Mesenchymal stem cell (in vitro differentiated cells and primary cell): Measurements from ENCODE around the gene GPATCH2.

Experiments
- DNase-seq: peaks from one replicate; pipeline ENCODE4 v3.0.0-alpha.2; 2013
- H2AFZ ChIP-seq: one replicate; pipeline ENCODE4 v1.6.1; 2013; ENCODE audit warnings: low read depth, mild to moderate bottlenecking, control low read depth, inconsistent platforms, low read length, moderate library complexity
- H2AK5ac ChIP-seq: 2 replicates; pipeline ENCODE4 v1.6.1; 2013; ENCODE audit warnings: low read length, moderate library complexity, mild to moderate bottlenecking, inconsistent platforms; ENCODE audit not compliant: severe bottlenecking
- H2BK120ac ChIP-seq: one replicate; pipeline ENCODE4 v1.6.1; 2013; ENCODE audit warnings: low read depth, mild to moderate bottlenecking, inconsistent platforms, low read length, moderate library complexity
- H2BK12ac ChIP-seq, 2 experiments: one replicate each; pipeline ENCODE4 v1.6.1; 2013; ENCODE audit warnings: inconsistent platforms in 2 of 2, low read length in 2 of 2, mild to moderate bottlenecking in 2 of 2, moderate library complexity in 2 of 2, control low read depth in 1 of 2
- H2BK15ac ChIP-seq: one replicate; pipeline ENCODE4 v1.6.1; 2013; ENCODE audit warnings: mild to moderate bottlenecking, low read depth, inconsistent platforms; ENCODE audit not compliant: poor library complexity, severe bottlenecking
- H2BK5ac ChIP-seq: 2 replicates; pipeline ENCODE4 v1.6.1; 2013; ENCODE audit warnings: low read depth, mild to moderate bottlenecking, low read length, control low read depth, inconsistent platforms; ENCODE audit not compliant: poor library complexity, severe bottlenecking
- H3K14ac ChIP-seq, 2 experiments: one replicate each; pipeline ENCODE4 v1.6.1; 2013; ENCODE audit warnings: inconsistent platforms in 2 of 2, low read length in 2 of 2, control low read depth in 1 of 2, mild to moderate bottlenecking in 1 of 2, moderate library complexity in 1 of 2
- H3K18ac ChIP-seq, 2 experiments: one replicate each; pipeline ENCODE4 v1.6.1; 2013; ENCODE audit warnings: inconsistent platforms in 2 of 2, low read length in 2 of 2, control low read depth in 1 of 2, low read depth in 1 of 2, mild to moderate bottlenecking in 1 of 2
- H3K23ac ChIP-seq, 2 experiments: one replicate each; pipeline ENCODE4 v1.6.1; 2013; ENCODE audit warnings: inconsistent platforms in 2 of 2, low read length in 2 of 2, mild to moderate bottlenecking in 2 of 2, moderate library complexity in 2 of 2, control low read depth in 1 of 2
- H3K27ac ChIP-seq: 2 replicates; pipeline ENCODE4 v1.5.1; 2013; ENCODE audit warnings: mild to moderate bottlenecking, moderate library complexity, low read length, control low read depth, inconsistent platforms; ENCODE audit not compliant: poor library complexity, severe bottlenecking
- H3K27me3 ChIP-seq, 2 experiments: 2 replicates each; pipeline versions ENCODE4 v1.6.1 to v1.7.0; 2013; ENCODE audit warnings: low read length in 2 of 2, mild to moderate bottlenecking in 2 of 2, moderate library complexity in 2 of 2, control low read depth in 1 of 2, inconsistent platforms in 1 of 2; ENCODE audit not compliant: control insufficient read depth in 1 of 2, insufficient read depth in 1 of 2
- H3K36me3 ChIP-seq, 2 experiments: 2 replicates each; pipeline versions ENCODE4 v1.6.1 to v1.7.0; 2013; ENCODE audit warnings: low read length in 2 of 2, control low read depth in 1 of 2, inconsistent platforms in 1 of 2, low read depth in 1 of 2, mild to moderate bottlenecking in 1 of 2; ENCODE audit not compliant: insufficient read depth in 2 of 2, control insufficient read depth in 1 of 2
- H3K4ac ChIP-seq, 2 experiments: one replicate each; pipeline ENCODE4 v1.6.1; 2013; ENCODE audit warnings: inconsistent platforms in 2 of 2, low read length in 2 of 2, mild to moderate bottlenecking in 2 of 2, moderate library complexity in 2 of 2, control low read depth in 1 of 2, low read depth in 1 of 2
- H3K4me1 ChIP-seq: 2 replicates; pipeline ENCODE4 v1.6.1; 2013; ENCODE audit warnings: low read depth, low read length, control low read depth; ENCODE audit not compliant: control insufficient read depth, insufficient read depth
- H3K4me2 ChIP-seq: 2 replicates; pipeline ENCODE4 v1.6.1; 2013; ENCODE audit warnings: low read length, mild to moderate bottlenecking, inconsistent platforms; ENCODE audit not compliant: poor library complexity, severe bottlenecking
- H3K4me3 ChIP-seq, 2 experiments: 2 replicates each; pipeline versions ENCODE4 v1.5.1 to v1.7.0; 2013; ENCODE audit warnings: low read length in 2 of 2, mild to moderate bottlenecking in 2 of 2, control low read depth in 1 of 2, low read depth in 1 of 2; ENCODE audit not compliant: insufficient read depth in 1 of 2
- H3K79me1 ChIP-seq: replicated peaks from 2 replicates; pipeline ENCODE4 v1.6.1; 2013; ENCODE audit warnings: mild to moderate bottlenecking, control low read depth, low read length, inconsistent platforms; ENCODE audit not compliant: poor library complexity, severe bottlenecking
- H3K9ac ChIP-seq: 2 replicates; pipeline ENCODE4 v1.7.0; 2013; ENCODE audit warnings: mild to moderate bottlenecking, low read length, moderate library complexity
- H3K9me3 ChIP-seq: 2 replicates; pipeline ENCODE4 v1.7.0; 2013; ENCODE audit warnings: mild to moderate bottlenecking, low read length; ENCODE audit not compliant: control insufficient read depth
- H4K8ac ChIP-seq: one replicate; pipeline ENCODE4 v1.6.1; 2013; ENCODE audit warnings: inconsistent platforms, mild to moderate bottlenecking, low read length, moderate library complexity
- H4K91ac ChIP-seq: one replicate; pipeline ENCODE4 v1.6.1; 2013; ENCODE audit warnings: mild to moderate bottlenecking, low read length, inconsistent platforms
- WGBS: methylation state at CpG from one replicate; pipeline ENCODE4 v1.1.7; 2013; ENCODE audit warnings: mixed read lengths; 5-methylcytosine and 5-hydroxymethylcytosine counted together

The GPATCH2 gene

GRCh38 chr1:217647791-217648190 lies 16.9 kb upstream of the GPATCH2 start:
- H2BK5ac ChIP-seq: no peak overlapping the region
- no peak overlapping the region for H4K8ac ChIP-seq
- no peak overlapping the region for H2AK5ac ChIP-seq
- no peak overlapping the region for H3K14ac ChIP-seq
- H2AFZ ChIP-seq: no peak overlapping the region
- H3K4ac ChIP-seq: no peak overlapping the region
- H3K4me2 ChIP-seq: no peak overlapping the region
- no peaks in the 10 kb centered on the region for H3K79me1 ChIP-seq
- H2BK120ac ChIP-seq: no peak overlapping the region
- no peak for DNase-seq
- H3K36me3 ChIP-seq: no peaks in the 10 kb centered on the region
- H2BK12ac ChIP-seq: no peak overlapping the region
- H3K4me1 ChIP-seq: no peaks in the 10 kb centered on the region
- no peak overlapping the region for H3K4me3 ChIP-seq
- no peak overlapping the region for H3K23ac ChIP-seq
- WGBS: 96% methylated on average over 10 of the region's 13 CpGs
- H3K9ac ChIP-seq: no peak overlapping the region
- H3K18ac ChIP-seq: no peak overlapping the region
- no peak overlapping the region for H4K91ac ChIP-seq
- no peaks in the 10 kb centered on the region for H3K9me3 ChIP-seq
- no peaks in the 10 kb centered on the region for H3K27me3 ChIP-seq
- no peak overlapping the region for H2BK15ac ChIP-seq
- H3K27ac ChIP-seq: no peak overlapping the region

GRCh38 chr1:217642455-217642854 lies 11.6 kb upstream of the GPATCH2 start:
- H3K4me3 ChIP-seq: no peak overlapping the region
- no peak overlapping the region for H2BK5ac ChIP-seq
- no peak overlapping the region for H3K4me2 ChIP-seq
- no peaks in the 10 kb centered on the region for H3K9me3 ChIP-seq
- no peak for DNase-seq
- no peak overlapping the region for H3K23ac ChIP-seq
- no peak overlapping the region for H3K9ac ChIP-seq
- H3K36me3 ChIP-seq: no peaks in the 10 kb centered on the region
- no peak overlapping the region for H4K91ac ChIP-seq
- 61% methylated on average over 5 of the region's 6 CpGs for WGBS
- no peaks in the 10 kb centered on the region for H3K79me1 ChIP-seq
- H3K14ac ChIP-seq: no peak overlapping the region
- no peak overlapping the region for H3K27ac ChIP-seq
- no peak overlapping the region for H2AFZ ChIP-seq
- H2BK15ac ChIP-seq: no peak overlapping the region
- no peak overlapping the region for H3K18ac ChIP-seq
- no peaks in the 10 kb centered on the region for H3K4me1 ChIP-seq
- no peaks in the 10 kb centered on the region for H3K27me3 ChIP-seq
- no peak overlapping the region for H2BK120ac ChIP-seq
- no peak overlapping the region for H2BK12ac ChIP-seq
- H4K8ac ChIP-seq: no peak overlapping the region
- H3K4ac ChIP-seq: no peak overlapping the region
- no peak overlapping the region for H2AK5ac ChIP-seq

- no peaks in the 10 kb centered on the region for H3K36me3 ChIP-seq
- no peak overlapping the region for H3K4me2 ChIP-seq
- H3K18ac ChIP-seq: no peak overlapping the region
- no peak overlapping the region for H3K9ac ChIP-seq
- no peak overlapping the region for H3K23ac ChIP-seq
- no peak overlapping the region for H4K91ac ChIP-seq
- H2AK5ac ChIP-seq: no peak overlapping the region
- H3K4me3 ChIP-seq: no peak overlapping the region
- H2AFZ ChIP-seq: no peak overlapping the region
- H3K9me3 ChIP-seq: no peaks in the 10 kb centered on the region
- H2BK15ac ChIP-seq: no peak overlapping the region
- H3K4me1 ChIP-seq: no peaks in the 10 kb centered on the region
- H3K27me3 ChIP-seq: no peaks in the 10 kb centered on the region
- no peak overlapping the region for H2BK5ac ChIP-seq
- H3K79me1 ChIP-seq: peaks cover 5% of the 10 kb centered on the region
- H3K27ac ChIP-seq: no peak overlapping the region
- 78% methylated on average over 2 of the region's 3 CpGs for WGBS
- no peak overlapping the region for H3K14ac ChIP-seq
- no peak overlapping the region for H2BK120ac ChIP-seq
- H2BK12ac ChIP-seq: no peak overlapping the region
- no peak overlapping the region for H3K4ac ChIP-seq
- H4K8ac ChIP-seq: no peak overlapping the region
- no peak for DNase-seq
These were observed 3.5 kb downstream of the GPATCH2 start for GRCh38 chr1:217627431-217627830.

- Histone ChIP-seq H2BK15ac (no peak overlapping the region), H3K4me2 (no peak overlapping the region), H3K27me3 (no peaks in the 10 kb centered on the region), H3K27ac (no peak overlapping the region), H3K79me1 (peaks cover 5% of the 10 kb centered on the region), H3K4me1 (no peaks in the 10 kb centered on the region), H3K9ac (no peak overlapping the region), H2BK120ac (no peak overlapping the region), H3K14ac (no peak overlapping the region), H4K91ac (no peak overlapping the region), H3K9me3 (no peaks in the 10 kb centered on the region), H2BK5ac (no peak overlapping the region), H3K36me3 (no peaks in the 10 kb centered on the region), H2BK12ac (no peak overlapping the region), H2AFZ (no peak overlapping the region), H4K8ac (no peak overlapping the region), H2AK5ac (no peak overlapping the region), H3K4me3 (no peak overlapping the region), H3K18ac (no peak overlapping the region), H3K23ac (no peak overlapping the region), H3K4ac (no peak overlapping the region)
- no CpG with 5 or more reads among the region's 2 CpGs for WGBS
- DNase-seq: no peak
These were observed 4.6 kb downstream of the GPATCH2 start for GRCh38 chr1:217626321-217626720.
